Bronchial epithelial cell (primary cell): ENCODE data around the gene CDHR2. TPM values are rescaled to one million over a fixed set of nuclear protein-coding genes. Genes with fewer than 3 reads are reported as not detected.
A peak's percentile ranks its signal among the peaks of the same experiment; 100 is the strongest.
"Not testable (repeated sequence)": the region's sequence is repeated elsewhere in the genome, so short reads cannot be mapped to it uniquely, and the experiment has no call there.

Experiments
- DNase-seq: peaks from one replicate; pipeline ENCODE4 v3.0.0-alpha.2; 2010; ENCODE audit warnings: low read depth
- FAIRE-seq: peaks from 2 replicates; lab custom pipeline; 2011; peaks lifted over from hg19 to GRCh38; lab: Jason Lieb, UNC
- H3K27me3 ChIP-seq: 2 replicates; pipeline ENCODE4 v1.5.1; 2011; ENCODE audit warnings: low read length; ENCODE audit not compliant: control insufficient read depth, insufficient read depth
- H3K36me3 ChIP-seq: 2 replicates; pipeline ENCODE4 v1.5.1; 2011; ENCODE audit warnings: low read length; ENCODE audit not compliant: control insufficient read depth, insufficient read depth
- H3K4me3 ChIP-seq: 2 replicates; pipeline ENCODE4 v1.5.1; 2011; ENCODE audit warnings: mild to moderate bottlenecking, low read depth, low read length, control low read depth
- total RNA-seq: library from RNA; depleted of rRNA; stranded (reverse); fragments of >200 nt; gene quantifications from 2 replicates; pipeline ENCODE4 v1.2.1, GENCODE V29; 2014
- TF ChIP-seq, protein P1 (sequence below): IDR thresholded peaks from 2 replicates; pipeline ENCODE4 v1.5.1; 2011; ENCODE audit warnings: mild to moderate bottlenecking, moderate library complexity, low read length, control low read depth, inconsistent platforms; ENCODE audit not compliant: insufficient read depth, severe bottlenecking

CDHR2 gene
- total RNA-seq, 1 donor from 2014 or later, result under 0.01 TPM

DNA sequence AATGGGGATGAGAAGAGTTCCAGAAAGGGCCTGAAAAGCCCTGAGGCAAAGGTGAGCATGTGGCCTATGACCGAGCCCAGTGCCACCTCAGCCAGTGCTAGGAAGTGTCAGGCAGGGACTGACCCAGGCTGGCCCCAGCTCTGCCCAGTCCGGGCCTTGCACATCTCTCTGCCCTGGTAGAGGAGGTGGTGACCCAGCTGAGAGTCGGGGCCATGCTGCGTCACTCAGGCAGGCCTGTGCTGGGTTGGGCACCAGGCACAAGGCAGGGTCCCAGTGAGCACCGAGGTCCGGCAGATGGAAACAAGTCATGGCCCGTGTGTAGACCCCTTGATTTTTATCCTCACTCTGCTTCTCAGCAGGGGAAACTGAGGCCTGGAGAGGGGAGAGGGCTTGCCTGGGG lies 729 bp downstream of the CDHR2 start:
- Histone ChIP-seq H3K27me3 (no peaks in the 10 kb centered on the region), H3K4me3 (no peak overlapping the region), H3K36me3 (no peaks in the 10 kb centered on the region)
- DNase-seq (no peak), FAIRE-seq (no peak)
- TF ChIP-seq, protein P1, sequence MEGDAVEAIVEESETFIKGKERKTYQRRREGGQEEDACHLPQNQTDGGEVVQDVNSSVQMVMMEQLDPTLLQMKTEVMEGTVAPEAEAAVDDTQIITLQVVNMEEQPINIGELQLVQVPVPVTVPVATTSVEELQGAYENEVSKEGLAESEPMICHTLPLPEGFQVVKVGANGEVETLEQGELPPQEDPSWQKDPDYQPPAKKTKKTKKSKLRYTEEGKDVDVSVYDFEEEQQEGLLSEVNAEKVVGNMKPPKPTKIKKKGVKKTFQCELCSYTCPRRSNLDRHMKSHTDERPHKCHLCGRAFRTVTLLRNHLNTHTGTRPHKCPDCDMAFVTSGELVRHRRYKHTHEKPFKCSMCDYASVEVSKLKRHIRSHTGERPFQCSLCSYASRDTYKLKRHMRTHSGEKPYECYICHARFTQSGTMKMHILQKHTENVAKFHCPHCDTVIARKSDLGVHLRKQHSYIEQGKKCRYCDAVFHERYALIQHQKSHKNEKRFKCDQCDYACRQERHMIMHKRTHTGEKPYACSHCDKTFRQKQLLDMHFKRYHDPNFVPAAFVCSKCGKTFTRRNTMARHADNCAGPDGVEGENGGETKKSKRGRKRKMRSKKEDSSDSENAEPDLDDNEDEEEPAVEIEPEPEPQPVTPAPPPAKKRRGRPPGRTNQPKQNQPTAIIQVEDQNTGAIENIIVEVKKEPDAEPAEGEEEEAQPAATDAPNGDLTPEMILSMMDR, result no peak

DNA sequence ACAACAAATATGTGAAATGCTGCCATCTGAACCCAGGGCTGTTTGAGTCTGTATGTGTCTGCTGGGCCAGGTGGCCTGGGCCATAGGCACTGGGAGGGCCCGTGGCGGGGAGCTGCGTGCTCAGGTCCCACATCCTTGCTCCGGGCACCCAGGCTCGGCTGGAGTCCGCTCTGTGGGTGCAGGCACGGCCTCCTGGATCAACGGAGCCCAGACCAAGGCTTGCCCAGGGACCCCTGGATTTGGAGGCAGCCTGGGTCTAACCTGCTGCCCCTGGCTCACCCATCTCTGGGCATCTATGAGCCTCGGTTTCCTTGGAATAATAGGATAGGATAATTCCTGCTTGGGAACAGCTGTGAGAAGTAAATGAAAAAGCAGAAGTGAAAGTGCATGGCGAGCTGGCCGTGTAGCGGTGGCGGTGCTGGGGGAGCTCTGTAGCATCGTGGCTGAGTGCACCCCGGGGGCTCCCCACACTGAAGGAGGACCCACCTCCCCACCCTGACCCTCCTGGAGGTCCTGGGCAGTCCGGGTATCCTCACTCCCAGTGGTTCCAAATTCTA lies 1.2 kb downstream of the CDHR2 start:
- DNase-seq, result no peak

DNA sequence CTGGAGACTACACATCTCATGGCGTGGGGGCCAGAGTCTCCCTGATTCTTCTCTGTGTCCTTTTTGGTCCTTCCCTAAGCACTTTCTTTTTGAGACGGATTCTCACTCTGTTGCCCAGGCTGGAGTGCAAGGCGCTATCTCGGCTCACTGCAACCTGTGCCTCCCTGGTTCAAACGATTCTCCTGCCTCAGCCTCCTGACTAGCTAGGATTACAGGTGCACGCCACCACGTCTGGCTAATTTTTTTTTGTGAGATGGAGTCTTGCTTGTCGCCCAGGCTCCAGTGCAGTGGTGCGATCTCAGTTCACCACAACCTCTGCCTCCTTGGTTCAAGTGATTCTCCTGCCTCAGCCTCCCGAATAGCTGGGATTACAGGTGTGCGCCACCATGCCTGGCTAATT lies 1.8 kb downstream of the CDHR2 start:
- H3K4me3 ChIP-seq, H3K27me3 ChIP-seq, FAIRE-seq, DNase-seq, H3K36me3 ChIP-seq: not testable (repeated sequence)

More for the DNA sequence above, 1.2 kb downstream of the CDHR2 start:
- H3K4me3 ChIP-seq, result no peak overlapping the region
- no peaks in the 10 kb centered on the region for H3K27me3 ChIP-seq
- no peak for FAIRE-seq
- TF ChIP-seq, protein P1, result no peak
- no peaks in the 10 kb centered on the region for H3K36me3 ChIP-seq

DNA sequence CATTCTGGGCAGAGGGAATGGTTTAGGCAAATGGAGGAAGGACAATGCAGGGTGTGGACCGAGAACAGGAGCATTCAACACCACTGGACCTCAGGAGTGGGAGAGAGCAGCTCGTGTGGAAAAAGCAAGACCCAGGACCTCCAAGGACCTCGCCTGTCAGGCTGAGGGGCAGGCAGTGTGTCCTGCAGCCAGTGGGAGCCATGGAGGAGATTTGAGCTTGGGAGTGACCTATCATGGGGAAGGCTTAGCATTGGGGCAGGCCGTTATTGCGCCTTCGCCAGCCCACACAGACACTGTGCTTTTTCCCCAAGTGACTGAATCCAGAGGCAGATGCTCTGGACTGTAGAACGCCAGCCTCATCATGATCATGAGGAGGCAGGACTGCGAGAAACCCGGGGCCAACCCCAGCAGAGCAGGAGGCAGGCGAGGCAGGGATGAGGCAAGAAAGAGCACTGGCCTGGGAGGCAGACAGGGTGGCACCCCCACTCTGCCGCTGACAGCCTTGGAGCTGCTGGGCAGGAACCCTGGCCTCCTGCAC lies 3.3 kb downstream of the CDHR2 start:
- no peak for FAIRE-seq
- TF ChIP-seq, protein P1, result no peak
- Histone ChIP-seq H3K4me3 (no peak overlapping the region), H3K27me3 (no peaks in the 10 kb centered on the region), H3K36me3 (no peaks in the 10 kb centered on the region)
- no peak for DNase-seq

DNA sequence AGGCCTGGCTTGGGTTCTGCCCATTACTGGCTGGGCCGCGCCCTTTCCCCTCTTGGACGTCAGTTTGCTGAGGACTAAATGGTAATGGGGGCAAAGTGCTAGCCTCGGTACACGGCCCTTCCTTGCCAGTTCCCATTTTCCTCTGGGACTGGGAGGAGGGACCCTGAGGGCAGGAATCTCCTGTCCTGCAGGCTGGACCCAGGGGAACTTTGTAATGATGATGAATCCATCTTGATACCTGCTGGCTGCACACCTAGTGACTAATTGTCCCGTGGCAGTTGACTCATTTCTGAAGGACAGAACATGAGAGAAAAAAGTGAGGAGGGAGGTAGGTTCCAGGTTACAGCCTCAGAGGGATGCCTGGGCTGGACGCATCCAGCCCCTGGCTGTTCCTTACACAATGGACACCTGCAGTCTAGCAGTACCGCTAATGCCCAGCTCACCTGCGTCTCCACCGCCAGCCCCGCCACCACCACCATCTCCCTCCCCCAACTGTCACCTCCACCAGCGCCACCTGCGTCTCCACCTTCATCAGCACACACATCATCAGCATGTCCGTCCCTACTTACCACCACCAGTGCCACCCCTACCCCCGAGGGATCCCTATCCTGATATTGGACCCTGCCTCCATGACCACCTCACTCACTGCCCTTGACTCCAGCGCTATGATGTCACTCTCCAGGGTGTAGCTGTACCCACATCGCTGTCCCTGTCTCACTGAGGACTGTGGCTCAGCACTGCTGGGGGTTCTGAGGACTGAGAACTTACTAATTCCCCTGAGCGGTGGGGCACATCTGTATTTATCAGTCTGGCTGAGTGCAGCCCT lies 4.3 kb downstream of the CDHR2 start:
- no peaks in the 10 kb centered on the region for H3K36me3 ChIP-seq
- peak; percentile 96 for FAIRE-seq
- DNase-seq, result peak; percentile 98
- TF ChIP-seq, protein P1, result no peak
- H3K4me3 ChIP-seq, result no peak overlapping the region
- H3K27me3 ChIP-seq, result no peaks in the 10 kb centered on the region

DNA sequence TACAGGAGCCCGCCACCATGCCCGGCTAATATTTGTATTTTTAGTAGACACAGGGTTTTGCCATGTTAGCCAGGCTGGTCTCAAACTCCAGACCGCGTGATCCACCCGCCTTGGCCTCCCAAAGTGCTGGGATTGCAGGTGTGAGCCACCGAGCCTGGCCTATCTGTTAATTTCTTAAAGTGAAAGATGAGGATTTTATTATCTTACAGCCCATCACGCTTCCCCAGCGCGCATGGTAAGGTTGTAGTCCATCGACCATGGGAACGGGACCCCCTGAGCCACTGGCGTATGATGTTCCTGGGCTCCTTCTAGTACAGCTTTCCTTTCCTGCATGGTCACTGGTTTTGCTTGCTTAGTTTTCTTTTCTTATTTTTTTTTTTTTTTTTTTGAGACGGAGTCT lies 8.7 kb downstream of the CDHR2 start:
- H3K27me3 ChIP-seq, result no peaks in the 10 kb centered on the region
- TF ChIP-seq, protein P1, result no peak
- no peaks in the 10 kb centered on the region for H3K36me3 ChIP-seq
- FAIRE-seq (no peak), DNase-seq (no peak)
- H3K4me3 ChIP-seq, result no peak overlapping the region
